Astrocyte of the spinal cord (primary cell): ENCODE data around the gene TRMT2A.

Source experiments
- DNase-seq: peaks from one replicate; pipeline ENCODE4 v3.0.0; 2011; ENCODE audit warnings: low read depth, low spot score
- H3K4me3 ChIP-seq: 2 replicates; pipeline ENCODE4 v1.5.1; 2011; ENCODE audit warnings: low read depth, mild to moderate bottlenecking, low read length, moderate library complexity
- in situ Hi-C: cut with HindIII; loops from 2 replicates; pipeline ENCODE4 v1.10.0; 2017; ENCODE audit warnings: low sequenced_read_pairs
- TF ChIP-seq, protein P1 (sequence below): IDR thresholded peaks from 2 replicates; pipeline ENCODE4 v1.5.1; 2012; ENCODE audit warnings: low read depth, mild to moderate bottlenecking, low read length, inconsistent platforms

Gene TRMT2A

DNA sequence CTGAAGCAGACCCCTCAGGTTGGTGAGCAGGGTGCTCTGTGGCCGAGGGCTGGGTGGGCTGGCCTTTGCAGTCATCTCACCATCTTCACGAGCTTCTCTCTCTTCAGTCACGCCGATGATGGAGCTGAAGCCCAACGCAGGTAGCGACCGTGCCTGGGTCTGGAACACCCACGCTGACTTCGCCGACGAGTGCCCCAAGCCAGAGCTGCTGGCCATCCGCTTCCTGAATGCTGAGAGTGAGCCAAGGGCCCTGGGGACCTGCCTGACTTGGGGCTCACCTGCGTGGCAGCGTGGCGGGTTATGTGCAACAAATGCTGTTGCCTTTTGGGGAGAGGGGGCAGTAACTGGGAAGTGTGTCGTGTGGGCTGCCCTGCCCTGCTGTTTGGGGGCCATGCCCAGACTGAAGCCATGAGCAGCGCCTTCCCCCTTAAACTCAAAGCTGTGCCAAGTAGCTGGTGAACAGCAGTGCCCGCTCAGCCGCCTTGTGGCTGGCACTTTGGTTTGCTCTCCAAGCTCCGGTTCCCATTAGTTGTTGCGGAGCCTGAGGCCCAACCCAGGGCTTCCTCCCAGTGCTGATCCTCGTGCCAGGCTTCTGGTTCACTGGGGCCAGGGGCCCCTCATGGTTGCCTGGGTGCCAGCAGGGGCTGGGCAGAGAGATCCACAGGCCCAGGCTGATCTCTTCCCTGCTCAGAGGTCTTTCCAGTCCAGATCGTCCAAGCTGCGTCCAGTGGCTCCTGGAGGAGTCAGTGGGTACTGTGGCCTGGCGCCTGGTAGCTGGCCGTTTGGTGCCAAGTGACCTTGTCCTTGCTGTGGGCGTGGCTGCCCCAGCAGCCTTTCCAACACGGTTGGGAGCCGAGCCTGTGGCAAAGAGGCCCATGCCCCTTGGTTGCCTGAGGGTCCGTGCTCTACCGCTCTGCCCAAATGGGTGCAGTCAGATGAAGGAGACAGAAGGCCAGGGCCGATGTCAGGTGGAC, 8.5 kb upstream of the TRMT2A start:
- no peak for DNase-seq
- TF ChIP-seq, protein P1, sequence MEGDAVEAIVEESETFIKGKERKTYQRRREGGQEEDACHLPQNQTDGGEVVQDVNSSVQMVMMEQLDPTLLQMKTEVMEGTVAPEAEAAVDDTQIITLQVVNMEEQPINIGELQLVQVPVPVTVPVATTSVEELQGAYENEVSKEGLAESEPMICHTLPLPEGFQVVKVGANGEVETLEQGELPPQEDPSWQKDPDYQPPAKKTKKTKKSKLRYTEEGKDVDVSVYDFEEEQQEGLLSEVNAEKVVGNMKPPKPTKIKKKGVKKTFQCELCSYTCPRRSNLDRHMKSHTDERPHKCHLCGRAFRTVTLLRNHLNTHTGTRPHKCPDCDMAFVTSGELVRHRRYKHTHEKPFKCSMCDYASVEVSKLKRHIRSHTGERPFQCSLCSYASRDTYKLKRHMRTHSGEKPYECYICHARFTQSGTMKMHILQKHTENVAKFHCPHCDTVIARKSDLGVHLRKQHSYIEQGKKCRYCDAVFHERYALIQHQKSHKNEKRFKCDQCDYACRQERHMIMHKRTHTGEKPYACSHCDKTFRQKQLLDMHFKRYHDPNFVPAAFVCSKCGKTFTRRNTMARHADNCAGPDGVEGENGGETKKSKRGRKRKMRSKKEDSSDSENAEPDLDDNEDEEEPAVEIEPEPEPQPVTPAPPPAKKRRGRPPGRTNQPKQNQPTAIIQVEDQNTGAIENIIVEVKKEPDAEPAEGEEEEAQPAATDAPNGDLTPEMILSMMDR: no peak
- H3K4me3 ChIP-seq: no peak overlapping the region
- in situ Hi-C loops: no loop called here

DNA sequence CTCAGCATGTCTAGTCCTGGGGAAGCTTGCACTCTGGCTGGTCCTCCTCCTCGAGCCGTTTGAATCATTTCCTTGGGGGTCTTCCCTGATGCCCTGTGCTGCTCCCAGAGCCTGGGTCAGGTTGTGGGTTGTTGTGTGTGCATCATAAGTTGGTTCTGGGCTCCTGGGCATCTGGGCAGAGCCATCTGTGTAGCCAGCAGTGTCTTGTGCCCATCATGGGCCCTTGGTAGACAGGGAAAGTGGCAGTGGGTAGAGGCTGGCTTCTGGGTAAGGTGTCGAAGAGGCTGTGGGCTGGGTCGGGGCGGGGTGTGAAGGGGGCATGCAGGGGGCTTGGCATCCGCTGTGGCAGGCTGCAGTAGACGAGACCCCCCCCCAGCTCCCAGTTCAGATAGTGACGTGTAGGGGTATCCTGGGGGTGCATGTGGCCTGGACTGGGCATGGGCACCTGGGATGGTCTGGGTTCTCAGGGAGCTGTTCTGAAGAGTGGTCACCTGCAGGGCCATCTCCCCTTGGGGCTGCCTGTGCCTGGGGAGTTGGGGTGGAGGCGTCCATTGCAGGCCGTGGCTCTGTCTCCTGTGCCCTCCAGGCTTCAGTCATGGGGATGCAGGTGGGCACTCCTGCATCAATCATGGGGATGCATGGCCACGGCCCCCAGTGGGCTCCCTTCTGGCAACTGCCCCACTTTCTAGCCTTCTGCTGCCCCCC, 7.2 kb upstream of the TRMT2A start:
- DNase-seq: no peak
- in situ Hi-C loops: no loop called here
- no peak overlapping the region for H3K4me3 ChIP-seq
- TF ChIP-seq, protein P1: no peak

DNA sequence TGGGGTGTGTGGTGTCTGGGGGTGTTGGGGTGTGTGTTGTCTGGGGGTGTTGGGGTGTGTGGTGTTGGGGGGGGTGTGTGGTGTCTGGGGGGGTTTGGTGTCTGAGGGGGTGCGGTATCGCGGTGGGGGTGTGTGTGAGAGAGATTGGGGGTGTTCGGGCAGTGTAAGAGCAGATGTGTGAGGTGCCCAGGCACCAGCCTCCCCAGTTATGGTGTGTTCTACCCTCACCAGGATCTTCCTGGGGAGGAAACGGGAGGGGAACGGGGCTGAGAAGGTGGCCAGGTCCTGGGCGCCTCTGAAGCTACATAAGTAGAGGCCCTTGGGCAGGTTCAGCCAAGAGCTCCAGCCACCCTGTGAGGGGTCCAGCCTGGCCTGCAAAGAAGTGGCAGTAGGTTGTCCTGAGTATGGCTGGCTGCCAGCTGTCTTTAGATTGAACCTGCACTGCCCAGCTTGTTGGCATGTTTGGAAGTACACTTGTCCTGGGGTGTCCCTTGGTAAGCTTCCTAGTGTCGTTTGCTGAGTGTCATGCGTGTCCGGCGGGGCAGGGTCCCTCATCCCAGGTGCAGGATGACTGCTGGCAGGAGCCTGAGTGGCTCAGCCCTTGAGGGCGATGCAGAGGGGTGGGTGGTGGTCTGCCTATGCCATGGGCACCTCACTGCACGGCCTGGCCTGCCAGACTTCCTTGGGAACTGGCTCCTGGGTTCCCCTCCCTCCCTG, 6.5 kb upstream of the TRMT2A start:
- TF ChIP-seq, protein P1: no peak
- H3K4me3 ChIP-seq: no peak overlapping the region
- in situ Hi-C loops: no loop called here
- no peak for DNase-seq

DNA sequence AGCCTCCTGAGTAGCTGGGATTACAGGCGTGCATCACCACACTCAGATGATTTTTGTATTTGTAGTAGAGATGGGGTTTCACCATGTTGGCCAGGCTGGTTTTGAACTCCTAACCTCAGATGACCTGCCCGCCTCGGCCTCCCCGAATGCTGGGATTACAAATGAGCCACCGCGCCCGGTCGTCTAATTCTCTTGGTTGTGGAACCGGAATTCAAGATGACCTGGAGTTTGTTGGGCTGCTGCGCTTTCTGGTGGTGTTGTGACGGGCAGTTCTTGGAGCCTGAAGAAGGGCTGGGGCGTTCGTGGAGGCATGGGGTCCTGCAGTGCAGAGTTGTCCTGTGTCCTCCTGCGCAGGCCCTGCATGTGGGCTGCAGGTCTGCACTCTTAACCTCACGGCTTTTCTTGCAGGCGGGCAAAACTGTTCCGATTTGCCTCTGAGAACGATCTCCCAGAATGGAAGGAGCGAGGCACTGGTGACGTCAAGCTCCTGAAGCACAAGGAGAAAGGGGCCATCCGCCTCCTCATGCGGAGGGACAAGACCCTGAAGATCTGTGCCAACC, 4.9 kb upstream of the TRMT2A start:
- H3K4me3 ChIP-seq: no peak overlapping the region
- DNase-seq: no peak
- in situ Hi-C loops: no loop called here
- TF ChIP-seq, protein P1: no peak

DNA sequence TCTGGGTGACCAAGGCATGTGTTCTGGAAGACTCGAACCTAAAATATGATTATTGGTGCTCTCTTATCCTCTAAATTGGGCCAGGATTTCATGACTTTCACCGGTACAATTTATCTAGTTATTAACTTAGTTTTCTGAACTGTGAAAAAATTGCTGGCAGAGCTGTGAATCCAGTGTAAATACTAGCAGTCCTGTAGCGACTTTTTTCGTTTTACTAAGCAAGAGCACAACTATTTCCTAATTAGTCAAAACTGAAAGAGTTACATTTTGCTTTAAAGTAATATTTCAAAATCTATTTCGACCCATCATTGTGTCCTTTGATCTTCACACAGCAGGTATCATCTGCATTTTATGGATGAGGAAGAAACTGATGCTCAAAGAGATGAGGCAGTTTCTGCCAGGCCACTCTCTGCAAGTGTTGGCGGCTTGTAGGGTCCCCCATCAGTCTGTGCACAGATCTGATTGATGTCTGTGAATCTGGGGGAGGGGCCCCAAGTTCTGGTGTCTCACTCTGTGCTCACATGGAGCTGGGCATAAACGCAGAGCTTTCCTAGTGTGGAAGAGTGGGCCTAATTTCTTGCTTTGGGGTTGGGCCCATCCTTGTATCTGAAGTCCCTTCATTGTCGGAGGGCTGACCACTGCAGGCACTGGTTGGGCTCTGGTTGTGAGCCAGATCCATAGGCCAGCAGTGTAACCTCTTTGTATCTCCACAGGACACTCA, 1.4 kb upstream of the TRMT2A start:
- DNase-seq: no peak
- in situ Hi-C loops: no loop called here
- peak overlapping the region; percentile 78 for H3K4me3 ChIP-seq
- TF ChIP-seq, protein P1: no peak
